ENCODE measurements around the gene HCLS1. TPM values are rescaled to one million over a fixed set of nuclear protein-coding genes. Genes with fewer than 3 reads are reported as not detected.
"Not testable (repeated sequence)": the region's sequence is repeated elsewhere in the genome, so short reads cannot be mapped to it uniquely, and the experiment has no call there.

The HCLS1 gene
- total RNA-seq, 1 donor from 2014 or later = not detected

GRCh38 chr3:121621491-121621890 lies 39.2 kb downstream of the HCLS1 start:
- Mint-ChIP-seq H3K36me3 (ENCODE audit: unreplicated experiment) (no peaks in the 10 kb centered on the region), H3K27ac (ENCODE audit: unreplicated experiment) (no peak overlapping the region), H3K27me3 (ENCODE audit: unreplicated experiment) (peaks cover 6% of the 10 kb centered on the region), H3K4me1 (ENCODE audit: low read depth, unreplicated experiment) (peaks cover 9% of the 10 kb centered on the region), H3K9me3 (ENCODE audit: unreplicated experiment) (peaks cover 5% of the 10 kb centered on the region), H3K4me3 (ENCODE audit: unreplicated experiment) (no peak overlapping the region)
- no peak for DNase-seq
- TF ChIP-seq, protein P1, sequence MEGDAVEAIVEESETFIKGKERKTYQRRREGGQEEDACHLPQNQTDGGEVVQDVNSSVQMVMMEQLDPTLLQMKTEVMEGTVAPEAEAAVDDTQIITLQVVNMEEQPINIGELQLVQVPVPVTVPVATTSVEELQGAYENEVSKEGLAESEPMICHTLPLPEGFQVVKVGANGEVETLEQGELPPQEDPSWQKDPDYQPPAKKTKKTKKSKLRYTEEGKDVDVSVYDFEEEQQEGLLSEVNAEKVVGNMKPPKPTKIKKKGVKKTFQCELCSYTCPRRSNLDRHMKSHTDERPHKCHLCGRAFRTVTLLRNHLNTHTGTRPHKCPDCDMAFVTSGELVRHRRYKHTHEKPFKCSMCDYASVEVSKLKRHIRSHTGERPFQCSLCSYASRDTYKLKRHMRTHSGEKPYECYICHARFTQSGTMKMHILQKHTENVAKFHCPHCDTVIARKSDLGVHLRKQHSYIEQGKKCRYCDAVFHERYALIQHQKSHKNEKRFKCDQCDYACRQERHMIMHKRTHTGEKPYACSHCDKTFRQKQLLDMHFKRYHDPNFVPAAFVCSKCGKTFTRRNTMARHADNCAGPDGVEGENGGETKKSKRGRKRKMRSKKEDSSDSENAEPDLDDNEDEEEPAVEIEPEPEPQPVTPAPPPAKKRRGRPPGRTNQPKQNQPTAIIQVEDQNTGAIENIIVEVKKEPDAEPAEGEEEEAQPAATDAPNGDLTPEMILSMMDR (IDR thresholded peaks at IDR 0.05; ENCODE audit: partially characterized antibody, unreplicated experiment) = no peak

DNA sequence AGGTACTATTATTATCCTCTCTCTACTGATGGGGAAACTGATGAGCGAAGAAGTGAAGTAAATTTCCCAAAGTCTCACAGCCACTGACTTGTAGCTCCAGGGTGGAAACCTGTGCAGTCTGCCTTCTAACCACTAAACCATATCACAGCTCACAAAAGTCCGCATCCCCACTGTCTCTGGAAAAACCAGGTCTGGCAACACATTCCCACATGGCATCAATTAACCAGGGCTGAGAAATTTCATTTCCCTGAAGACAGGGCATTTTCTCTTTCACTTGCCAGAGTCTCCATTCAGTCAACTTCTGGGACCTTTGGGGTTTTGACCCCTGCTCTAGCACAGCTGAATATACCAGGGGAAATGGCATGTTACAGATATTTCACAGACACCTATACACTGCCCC lies 41.0 kb downstream of the HCLS1 start:
- Mint-ChIP-seq H3K36me3 (ENCODE audit: unreplicated experiment) (no peaks in the 10 kb centered on the region), H3K4me1 (ENCODE audit: low read depth, unreplicated experiment) (peaks cover 5% of the 10 kb centered on the region), H3K4me3 (ENCODE audit: unreplicated experiment) (no peak overlapping the region), H3K9me3 (ENCODE audit: unreplicated experiment) (peaks cover 5% of the 10 kb centered on the region), H3K27me3 (ENCODE audit: unreplicated experiment) (peaks cover 6% of the 10 kb centered on the region), H3K27ac (ENCODE audit: unreplicated experiment) (no peak overlapping the region)
- DNase-seq = no peak
- TF ChIP-seq, protein P1 (IDR thresholded peaks at IDR 0.05; ENCODE audit: partially characterized antibody, unreplicated experiment) = no peak

DNA sequence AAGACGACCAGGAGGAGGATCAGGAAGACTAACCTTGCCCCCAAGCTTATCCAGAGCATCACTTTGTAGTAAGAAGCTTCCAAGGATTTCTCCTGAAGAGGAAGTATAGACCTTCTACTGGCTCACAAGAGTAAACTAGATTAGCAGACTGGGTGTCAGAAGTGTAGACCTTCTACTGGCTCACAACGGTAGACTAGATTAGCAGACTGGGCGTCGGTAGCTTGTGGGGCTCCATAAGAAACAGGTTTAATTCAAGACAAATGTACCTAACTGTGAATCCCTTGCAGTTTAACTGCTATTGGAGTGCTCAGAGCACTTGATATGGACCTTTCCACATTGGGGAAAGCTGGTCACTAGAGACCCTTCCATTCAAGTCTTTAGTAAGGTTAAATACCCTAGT lies 54.6 kb downstream of the HCLS1 start:
- no peak overlapping the region for H3K27ac Mint-ChIP-seq (ENCODE audit: unreplicated experiment)
- H3K4me1 Mint-ChIP-seq (ENCODE audit: low read depth, unreplicated experiment) = no peaks in the 10 kb centered on the region
- H3K9me3 Mint-ChIP-seq (ENCODE audit: unreplicated experiment) = peaks cover 1% of the 10 kb centered on the region
- no peak for DNase-seq
- no peaks in the 10 kb centered on the region for H3K27me3 Mint-ChIP-seq (ENCODE audit: unreplicated experiment)
- TF ChIP-seq, protein P1 (IDR thresholded peaks at IDR 0.05; ENCODE audit: partially characterized antibody, unreplicated experiment) = no peak
- no peak overlapping the region for H3K4me3 Mint-ChIP-seq (ENCODE audit: unreplicated experiment)
- no peaks in the 10 kb centered on the region for H3K36me3 Mint-ChIP-seq (ENCODE audit: unreplicated experiment)

GRCh38 chr3:121604759-121605158 lies 55.9 kb downstream of the HCLS1 start:
- DNase-seq = no peak
- Mint-ChIP-seq H3K4me1 (ENCODE audit: low read depth, unreplicated experiment) (no peaks in the 10 kb centered on the region), H3K36me3 (ENCODE audit: unreplicated experiment) (no peaks in the 10 kb centered on the region), H3K4me3 (ENCODE audit: unreplicated experiment) (no peak overlapping the region), H3K27ac (ENCODE audit: unreplicated experiment) (no peak overlapping the region), H3K27me3 (ENCODE audit: unreplicated experiment) (no peaks in the 10 kb centered on the region), H3K9me3 (ENCODE audit: unreplicated experiment) (peaks cover 1% of the 10 kb centered on the region)
- TF ChIP-seq, protein P1 (IDR thresholded peaks at IDR 0.05; ENCODE audit: partially characterized antibody, unreplicated experiment) = no peak

- TF ChIP-seq, protein P1 (IDR thresholded peaks at IDR 0.05; ENCODE audit: partially characterized antibody, unreplicated experiment) = no peak
- H3K4me1 Mint-ChIP-seq (ENCODE audit: low read depth, unreplicated experiment) = no peaks in the 10 kb centered on the region
- no peak overlapping the region for H3K27ac Mint-ChIP-seq (ENCODE audit: unreplicated experiment)
- H3K4me3 Mint-ChIP-seq (ENCODE audit: unreplicated experiment) = no peak overlapping the region
- no peak for DNase-seq
- no peaks in the 10 kb centered on the region for H3K36me3 Mint-ChIP-seq (ENCODE audit: unreplicated experiment)
- peaks cover 1% of the 10 kb centered on the region for H3K9me3 Mint-ChIP-seq (ENCODE audit: unreplicated experiment)
- H3K27me3 Mint-ChIP-seq (ENCODE audit: unreplicated experiment) = no peaks in the 10 kb centered on the region
These were observed 59.4 kb downstream of the HCLS1 start for GRCh38 chr3:121601212-121601812.

- not testable (repeated sequence) for H3K27ac Mint-ChIP-seq (ENCODE audit: unreplicated experiment); H3K4me3 Mint-ChIP-seq (ENCODE audit: unreplicated experiment); DNase-seq; H3K27me3 Mint-ChIP-seq (ENCODE audit: unreplicated experiment); H3K9me3 Mint-ChIP-seq (ENCODE audit: unreplicated experiment); H3K4me1 Mint-ChIP-seq (ENCODE audit: low read depth, unreplicated experiment); H3K36me3 Mint-ChIP-seq (ENCODE audit: unreplicated experiment)
These were observed 60.8 kb downstream of the HCLS1 start for GRCh38 chr3:121599900-121600299.
